NCI-H2196 treated with DMSO at 0.1 percent for 48 hours (cell line): ENCODE results near the gene UST.
"Not testable (repeated sequence)": the region's sequence is repeated elsewhere in the genome, so short reads cannot be mapped to it uniquely, and the experiment has no call there.

Experiments used
- DNase-seq: peaks from one replicate; lab custom pipeline; 2025; ENCODE audit not compliant: unreplicated experiment; lab: John Stamatoyannopoulos, UW

The UST gene

GRCh38 chr6:148735989-148736388 is 10.8 kb upstream of the UST start:
- DNase-seq: no peak

- no peak for DNase-seq
Observed at GRCh38 chr6:148736774-148737412, 9.9 kb upstream of the UST start.

- no peak for DNase-seq
Observed at GRCh38 chr6:148737806-148738205, 9.0 kb upstream of the UST start.

- no peak for DNase-seq
Observed at GRCh38 chr6:148738946-148739821, 7.6 kb upstream of the UST start.

GRCh38 chr6:148739822-148740128 is 7.1 kb upstream of the UST start:
- DNase-seq: no peak

DNA sequence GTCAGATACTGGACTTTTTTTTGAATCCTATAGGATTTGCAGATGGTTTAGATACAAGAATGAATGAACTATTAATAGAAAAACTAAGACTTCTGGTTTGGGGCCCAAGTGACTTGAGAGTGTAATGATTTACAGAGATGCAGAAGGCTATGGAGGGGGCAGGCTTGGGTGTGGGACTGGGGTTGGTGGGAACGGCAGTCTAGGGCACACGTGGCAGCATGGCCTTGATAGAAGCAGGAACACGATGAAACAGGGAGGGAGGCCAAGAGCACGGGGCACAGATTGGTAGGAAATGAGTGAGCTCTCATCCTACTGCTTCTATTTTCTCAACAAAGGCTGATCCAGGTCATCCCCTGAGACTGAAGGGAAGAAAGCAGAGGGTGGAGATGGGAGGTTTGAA is 3.4 kb upstream of the UST start:
- no peak for DNase-seq

DNA sequence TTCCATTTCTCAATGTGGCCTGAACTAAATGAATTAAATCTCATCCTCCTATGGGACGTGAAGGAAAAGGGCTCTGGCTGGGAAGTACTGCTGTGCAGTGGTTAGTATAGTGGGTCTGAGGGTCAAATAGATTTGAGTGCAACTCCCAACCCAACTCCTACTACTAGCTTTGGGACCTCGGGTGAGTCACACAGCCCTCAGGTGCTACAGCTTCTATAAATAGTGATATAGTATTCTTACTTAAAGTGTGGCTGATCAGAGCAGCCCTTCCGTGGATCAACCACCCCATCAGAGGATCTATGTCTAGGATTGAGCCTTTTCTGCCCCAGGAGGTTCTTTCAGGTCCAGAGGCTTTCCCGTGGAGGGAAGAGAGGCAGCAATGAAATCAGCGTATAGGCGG is 904 bp upstream of the UST start:
- no peak for DNase-seq

DNA sequence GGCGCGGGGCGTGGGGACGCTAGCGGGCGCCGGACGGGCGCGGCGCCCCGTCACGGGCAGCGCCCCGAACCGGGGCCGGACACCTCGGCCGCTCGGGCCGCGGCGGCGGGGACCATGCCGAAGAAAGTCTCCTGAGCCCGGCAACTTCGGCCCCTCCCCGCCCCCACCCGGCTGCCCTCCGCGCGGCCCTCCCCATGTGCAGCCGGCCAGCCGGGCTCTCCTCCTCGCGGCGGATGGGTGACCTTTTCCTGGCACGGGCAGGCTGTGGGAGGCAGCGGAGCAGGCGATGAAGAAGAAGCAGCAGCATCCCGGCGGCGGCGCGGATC is 278 bp downstream of the UST start:
- no peak for DNase-seq

- no peak for DNase-seq
Observed at GRCh38 chr6:148747471-148748165, 788 bp downstream of the UST start.

GRCh38 chr6:148749674-148750073 is 2.8 kb downstream of the UST start:
- DNase-seq: no peak

DNA sequence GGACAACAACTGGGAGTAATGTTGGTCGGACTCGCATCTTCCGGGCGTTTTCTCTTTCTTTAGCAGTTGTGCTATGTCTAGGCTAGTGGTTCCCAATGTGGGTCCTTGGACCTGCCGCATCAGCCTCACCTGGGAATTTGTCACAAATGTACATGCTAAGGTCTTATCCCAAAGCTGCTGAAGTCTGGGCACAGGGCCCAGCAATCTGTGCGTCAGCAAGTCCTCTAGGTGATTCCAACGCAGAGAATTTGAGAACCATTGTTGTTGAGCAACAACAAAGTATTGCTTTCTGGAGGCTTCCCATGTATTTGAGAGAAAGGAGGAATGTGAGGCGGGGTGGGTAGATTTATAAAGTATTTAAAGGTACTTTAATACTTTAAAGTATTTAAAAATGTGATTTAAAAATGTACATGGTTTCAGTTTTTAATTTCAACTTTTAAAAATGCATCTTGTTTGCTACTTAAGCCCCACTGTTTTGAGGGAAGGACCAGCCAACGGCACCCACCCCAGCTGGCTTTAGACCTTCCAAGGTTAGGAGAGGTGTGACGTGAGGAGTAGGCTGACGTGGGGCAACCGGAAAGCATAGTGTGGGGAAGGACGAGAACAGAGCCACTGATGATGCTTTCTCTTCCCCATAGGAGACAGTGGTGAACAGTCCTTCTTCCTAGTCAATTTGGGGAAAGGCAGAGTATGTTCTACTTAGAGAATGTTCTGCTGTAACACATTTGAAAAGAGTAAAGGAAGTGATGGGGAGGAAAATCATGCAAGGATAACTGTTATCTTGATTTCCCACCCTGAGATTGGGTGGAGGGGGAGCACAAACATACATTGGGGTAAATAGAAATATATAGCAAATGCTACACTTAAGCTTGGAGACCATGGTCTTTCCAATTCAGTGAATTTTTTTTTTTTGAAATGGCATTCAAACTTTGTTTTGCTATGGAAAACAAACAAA is 4.3 kb downstream of the UST start:
- DNase-seq: no peak

DNA sequence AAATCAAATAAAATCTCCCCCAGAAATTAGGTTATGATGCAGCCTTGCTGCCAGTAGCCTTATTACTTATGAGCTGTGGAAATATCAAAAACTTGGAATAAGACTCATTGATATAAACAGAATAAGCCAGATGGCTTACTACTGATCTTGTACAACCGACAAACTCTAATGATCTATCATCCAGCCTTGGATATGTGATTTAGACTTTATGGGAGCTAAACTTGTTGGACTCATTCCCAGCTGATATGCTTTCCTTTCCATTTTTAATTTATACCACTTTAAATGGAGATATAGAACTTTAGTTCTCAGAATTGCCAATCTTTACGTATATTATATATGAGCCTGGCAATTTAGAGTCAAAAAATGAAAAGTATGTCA is 5.0 kb downstream of the UST start:
- no peak for DNase-seq

DNA sequence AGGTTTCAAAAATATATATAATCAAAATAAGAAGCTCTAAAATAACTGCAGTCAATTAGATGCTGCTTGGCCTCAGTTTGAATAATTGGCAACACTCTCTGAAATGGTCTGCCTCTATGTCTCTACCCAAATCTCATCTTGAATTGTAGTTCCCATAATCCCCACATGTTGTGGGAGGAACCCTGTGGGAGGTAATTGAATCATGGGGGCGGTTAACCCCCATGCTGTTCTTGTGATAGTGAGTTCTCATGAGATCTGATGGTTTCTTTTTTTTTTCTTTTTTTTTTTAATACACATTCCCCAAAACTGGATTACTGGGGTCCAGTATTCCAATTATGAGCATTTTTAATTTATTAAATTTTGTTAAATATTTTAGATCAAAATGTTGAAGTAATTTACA is 8.5 kb downstream of the UST start:
- not testable (repeated sequence) for DNase-seq

DNA sequence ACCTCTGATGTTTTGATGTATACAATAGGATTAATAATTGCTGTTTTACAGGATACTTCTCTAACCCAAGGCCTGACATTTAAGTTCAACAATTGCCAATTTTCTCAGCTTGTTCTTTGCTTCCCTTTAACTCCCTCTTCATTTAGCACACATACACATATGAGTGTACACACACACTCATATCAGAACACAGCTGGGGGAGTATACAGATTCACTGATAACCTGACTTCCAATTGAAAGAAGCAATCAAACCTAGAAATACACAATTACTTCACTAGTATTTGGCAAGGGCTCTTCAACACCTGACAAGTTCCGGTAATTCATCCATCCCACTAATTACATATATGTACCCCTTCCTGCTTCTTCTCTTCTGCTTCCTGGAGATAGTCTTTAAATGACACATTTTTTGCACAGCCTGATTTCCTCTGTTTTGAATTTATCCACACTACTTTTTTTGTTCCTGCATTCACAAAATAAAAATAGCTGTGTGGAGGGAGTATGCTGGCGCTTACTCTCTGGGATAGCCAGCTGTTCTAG is 11.2 kb downstream of the UST start:
- no peak for DNase-seq

GRCh38 chr6:148758492-148758891 is 11.7 kb downstream of the UST start:
- DNase-seq: no peak

- DNase-seq: no peak
Observed at GRCh38 chr6:148760258-148760534, 13.4 kb downstream of the UST start.

- no peak for DNase-seq
Observed at GRCh38 chr6:148760568-148761526, 14.0 kb downstream of the UST start.

DNA sequence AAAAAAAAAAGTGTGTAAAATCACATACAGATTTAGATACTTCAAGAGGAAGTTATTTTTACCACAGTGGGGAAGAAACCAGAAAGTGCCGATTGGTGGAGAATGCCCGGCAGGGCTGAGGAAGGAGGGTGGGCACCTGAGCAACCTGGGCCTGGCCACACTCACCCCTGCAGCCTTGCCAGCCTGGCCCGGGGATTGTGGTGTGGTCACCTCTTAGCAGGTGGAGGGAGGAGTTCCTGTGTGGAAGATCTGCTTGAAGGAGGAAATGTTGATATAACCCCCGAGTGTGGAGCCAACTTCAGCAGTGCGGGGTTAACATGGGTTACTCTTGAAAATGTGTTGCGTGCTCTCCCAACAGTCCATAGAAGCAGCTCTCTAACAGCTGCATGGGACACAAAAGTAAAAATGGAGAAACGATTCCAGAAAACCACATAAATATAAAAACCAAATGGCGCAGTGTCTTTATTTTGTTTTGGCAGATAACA is 14.7 kb downstream of the UST start:
- DNase-seq: no peak

DNA sequence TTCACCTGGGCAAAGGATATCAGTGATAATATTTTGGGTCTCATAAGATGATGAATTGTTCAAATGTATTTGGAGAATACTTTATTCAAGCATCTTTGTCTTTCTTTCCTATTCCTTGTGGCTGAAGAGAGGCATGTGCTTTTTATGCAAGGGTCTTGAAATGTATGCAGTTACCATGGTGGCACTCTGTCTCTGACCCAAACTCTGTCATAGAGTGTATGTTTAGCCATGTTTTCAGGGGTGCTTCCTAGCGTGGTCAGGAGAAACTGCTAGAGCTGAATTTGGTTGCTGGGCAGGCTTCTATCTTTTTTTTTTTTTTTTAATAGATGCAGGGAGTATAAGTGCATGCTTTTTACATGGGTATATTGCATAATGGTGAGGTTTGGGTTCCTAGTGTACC is 15.4 kb downstream of the UST start:
- no peak for DNase-seq
